GM12872 (cell line): ENCODE results near the gene SLC44A1.

Experiments
- CTCF ChIP-seq: IDR thresholded peaks from 3 replicates; pipeline ENCODE4 v1.5.1; 2011; ENCODE audit warnings: low read depth, mild to moderate bottlenecking, low read length, moderate library complexity; ENCODE audit not compliant: insufficient read depth

The SLC44A1 gene

DNA sequence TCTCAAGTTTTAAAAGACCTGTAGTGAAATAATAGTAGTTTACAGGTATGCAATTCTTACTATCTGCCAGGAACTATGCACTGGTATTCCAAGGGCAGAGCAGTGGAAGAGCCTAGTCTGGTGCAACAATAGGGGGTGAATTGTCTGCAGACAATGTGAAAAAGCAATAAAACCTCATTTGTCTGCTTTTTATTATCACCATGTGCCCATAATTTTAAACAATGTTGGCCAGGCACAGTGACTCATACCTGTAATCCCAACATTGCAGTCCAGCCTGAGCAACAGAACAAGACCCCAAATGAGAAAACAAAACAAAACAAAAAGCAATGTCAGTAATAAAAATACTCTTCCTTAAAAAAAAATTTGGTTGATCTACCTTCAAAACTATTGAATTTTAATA lies 12.2 kb upstream of the SLC44A1 start:
- TF ChIP-seq CTCF, result no peak

GRCh38 chr9:105233873-105234272 lies 10.6 kb upstream of the SLC44A1 start:
- no peak for TF ChIP-seq CTCF

- TF ChIP-seq CTCF, result no peak
Measured at GRCh38 chr9:105236261-105236660, 8.2 kb upstream of the SLC44A1 start.

GRCh38 chr9:105237246-105237645 lies 7.2 kb upstream of the SLC44A1 start:
- TF ChIP-seq CTCF, result no peak

- no peak for TF ChIP-seq CTCF
Measured at GRCh38 chr9:105238302-105238701, 6.1 kb upstream of the SLC44A1 start.

DNA sequence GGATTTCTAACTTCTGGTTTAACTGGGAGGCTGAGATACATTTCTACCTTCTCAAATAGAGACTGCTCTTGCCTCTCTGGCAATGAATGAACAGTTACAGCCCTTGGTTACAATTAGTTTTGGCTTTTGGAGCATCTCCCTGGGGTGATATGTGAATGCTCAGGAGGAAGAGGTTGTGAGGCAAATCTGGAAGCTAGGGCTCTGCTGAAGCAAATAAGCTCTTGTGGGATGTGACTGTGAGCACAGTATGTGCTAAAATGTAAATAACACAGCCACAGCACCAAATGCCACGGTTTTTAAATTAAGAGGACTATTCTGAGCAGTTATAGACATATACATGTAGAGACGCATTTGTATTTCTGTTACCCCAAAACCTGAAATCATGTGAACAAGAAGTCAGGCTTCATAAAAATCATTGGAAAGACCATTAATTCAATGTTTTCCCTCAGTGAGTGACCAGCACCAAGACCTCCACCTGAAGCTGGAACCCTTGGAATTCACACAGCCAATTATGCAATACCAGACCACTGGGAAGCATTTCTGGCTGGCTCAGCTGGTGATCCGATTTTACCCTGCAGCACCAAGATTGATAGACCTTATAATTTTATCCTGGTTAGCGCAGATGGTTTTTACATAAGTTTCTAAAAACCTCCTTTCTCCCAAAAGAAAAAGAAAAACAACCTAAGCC lies 3.0 kb upstream of the SLC44A1 start:
- no peak for TF ChIP-seq CTCF

- no peak for TF ChIP-seq CTCF
Measured at GRCh38 chr9:105242062-105242461, 2.4 kb upstream of the SLC44A1 start.
